Loucy (cell line): ENCODE results near the gene HTRA3.

Experiments
- H2AFZ ChIP-seq: fragments of 200-600 bp; sonication (generic); 2 replicates; pipeline ENCODE4 v1.6.0; 2016; ENCODE audit warnings: antibody characterized with exemption, mild to moderate bottlenecking, low read length, moderate library complexity
- H3F3A ChIP-seq: fragments of 200-600 bp; 2 replicates; pipeline ENCODE4 v1.6.0; 2016; ENCODE audit warnings: antibody characterized with exemption, low read depth, mild to moderate bottlenecking
- H3K27me3 ChIP-seq: fragments of 200-600 bp; sonication (generic); 2 replicates; pipeline ENCODE4 v1.6.1; 2014; ENCODE audit warnings: low read length, mild to moderate bottlenecking; ENCODE audit not compliant: insufficient read depth, poor library complexity, severe bottlenecking
- H3K36me3 ChIP-seq: fragments of 200-600 bp; sonication (generic); 2 replicates; pipeline ENCODE4 v1.6.1; 2016; ENCODE audit warnings: low read length; ENCODE audit not compliant: insufficient read depth
- H3K4me1 ChIP-seq: fragments of 200-600 bp; sonication (generic); 2 replicates; pipeline ENCODE4 v1.5.1; 2014; ENCODE audit warnings: low read length, mild to moderate bottlenecking; ENCODE audit not compliant: insufficient read depth, poor library complexity, severe bottlenecking
- H3K4me2 ChIP-seq: fragments of 200-600 bp; sonication (generic); 2 replicates; pipeline ENCODE4 v1.6.0; 2014; ENCODE audit warnings: antibody characterized with exemption, low read length, low read depth, mild to moderate bottlenecking; ENCODE audit not compliant: poor library complexity, severe bottlenecking
- H3K4me3 ChIP-seq: fragments of 200-600 bp; sonication (generic); 2 replicates; pipeline ENCODE4 v1.5.1; 2014; ENCODE audit warnings: low read length, mild to moderate bottlenecking, mixed read lengths; ENCODE audit not compliant: poor library complexity, severe bottlenecking
- H3K79me2 ChIP-seq: fragments of 200-600 bp; sonication (generic); 2 replicates; pipeline ENCODE4 v1.6.1; 2014; ENCODE audit warnings: low read length; ENCODE audit not compliant: insufficient read depth
- H3K9ac ChIP-seq: fragments of 200-600 bp; sonication (generic); 2 replicates; pipeline ENCODE4 v1.6.0; 2014; ENCODE audit warnings: mild to moderate bottlenecking, low read depth, low read length, moderate library complexity; ENCODE audit not compliant: poor library complexity, severe bottlenecking
- H3K9me2 ChIP-seq: fragments of 200-600 bp; sonication (generic); replicated peaks from 2 replicates; pipeline ENCODE4 v1.6.1; 2016; ENCODE audit warnings: low read depth, low read length, mixed read lengths
- H3K9me3 ChIP-seq: fragments of 200-600 bp; sonication (generic); 2 replicates; pipeline ENCODE4 v1.6.1; 2014; ENCODE audit warnings: mild to moderate bottlenecking, antibody characterized with exemption, low read length, low read depth; ENCODE audit not compliant: insufficient read depth
- H4K20me1 ChIP-seq: fragments of 200-600 bp; sonication (generic); 2 replicates; pipeline ENCODE4 v1.6.0; 2014; ENCODE audit warnings: antibody characterized with exemption, low read length, mild to moderate bottlenecking; ENCODE audit not compliant: insufficient read depth, poor library complexity, severe bottlenecking
- CTCF ChIP-seq: fragments of 200-600 bp; sonication (generic); conservative IDR thresholded peaks from 2 replicates; pipeline ENCODE4 v1.5.1; 2014; ENCODE audit warnings: mild to moderate bottlenecking, antibody characterized with exemption, low read length
- EZH2phosphoT487 ChIP-seq: fragments of 200-600 bp; IDR thresholded peaks from 2 replicates; pipeline ENCODE4 v1.6.1; 2018; ENCODE audit warnings: antibody characterized with exemption, mild to moderate bottlenecking, moderate library complexity, borderline replicate concordance

Gene HTRA3

GRCh38 chr4:8283631-8284121 lies 14.1 kb downstream of the HTRA3 start:
- Histone ChIP-seq H3K9me3 (no peaks in the 10 kb centered on the region), H3K4me3 (no peak overlapping the region), H3K36me3 (no peaks in the 10 kb centered on the region), H3K79me2 (no peaks in the 10 kb centered on the region), H3K4me1 (no peaks in the 10 kb centered on the region), H3K27me3 (no peaks in the 10 kb centered on the region), H3K9ac (no peak overlapping the region), H2AFZ (no peak overlapping the region), H3K4me2 (no peak overlapping the region), H3K9me2 (no peaks in the 10 kb centered on the region), H3F3A (no peaks in the 10 kb centered on the region), H4K20me1 (no peaks in the 10 kb centered on the region)
- no peak for TF ChIP-seq EZH2phosphoT487
- TF ChIP-seq CTCF = no peak

- no peak overlapping the region for H3K4me3 ChIP-seq
- no peaks in the 10 kb centered on the region for H3K9me3 ChIP-seq
- H3F3A ChIP-seq = no peaks in the 10 kb centered on the region
- H4K20me1 ChIP-seq = no peaks in the 10 kb centered on the region
- TF ChIP-seq EZH2phosphoT487 (no peak), CTCF (no peak)
- no peak overlapping the region for H2AFZ ChIP-seq
- no peak overlapping the region for H3K4me2 ChIP-seq
- no peaks in the 10 kb centered on the region for H3K27me3 ChIP-seq
- no peaks in the 10 kb centered on the region for H3K79me2 ChIP-seq
- no peak overlapping the region for H3K9ac ChIP-seq
- H3K36me3 ChIP-seq = no peaks in the 10 kb centered on the region
- H3K4me1 ChIP-seq = no peaks in the 10 kb centered on the region
- H3K9me2 ChIP-seq = no peaks in the 10 kb centered on the region
These were observed 14.8 kb downstream of the HTRA3 start for GRCh38 chr4:8284391-8284790.

- Histone ChIP-seq H3K4me1 (no peaks in the 10 kb centered on the region), H3K27me3 (no peaks in the 10 kb centered on the region)
These were observed 15.8 kb downstream of the HTRA3 start for GRCh38 chr4:8285143-8285975.

More at GRCh38 chr4:8285143-8285975, 15.8 kb downstream of the HTRA3 start:
- TF ChIP-seq EZH2phosphoT487 (no peak), CTCF (no peak)
- H3K9ac ChIP-seq = no peak overlapping the region
- no peak overlapping the region for H2AFZ ChIP-seq
- H3K4me3 ChIP-seq = no peak overlapping the region
- no peak overlapping the region for H3K4me2 ChIP-seq
- no peaks in the 10 kb centered on the region for H3K36me3 ChIP-seq
- no peaks in the 10 kb centered on the region for H3K9me3 ChIP-seq
- H3K79me2 ChIP-seq = no peaks in the 10 kb centered on the region
- no peaks in the 10 kb centered on the region for H3K9me2 ChIP-seq
- H4K20me1 ChIP-seq = no peaks in the 10 kb centered on the region
- H3F3A ChIP-seq = no peaks in the 10 kb centered on the region
